ENCODE measurements around the gene GPR108. TPM values are rescaled to one million over a fixed set of nuclear protein-coding genes. Genes with fewer than 3 reads are reported as not detected.

The GPR108 gene
- total and polyA plus RNA-seq, 2 of the 13 experiments (the other 11 are each of a cell fraction or from before 2014, with no cell fraction given) = 36.4 to 63.0 TPM

DNA sequence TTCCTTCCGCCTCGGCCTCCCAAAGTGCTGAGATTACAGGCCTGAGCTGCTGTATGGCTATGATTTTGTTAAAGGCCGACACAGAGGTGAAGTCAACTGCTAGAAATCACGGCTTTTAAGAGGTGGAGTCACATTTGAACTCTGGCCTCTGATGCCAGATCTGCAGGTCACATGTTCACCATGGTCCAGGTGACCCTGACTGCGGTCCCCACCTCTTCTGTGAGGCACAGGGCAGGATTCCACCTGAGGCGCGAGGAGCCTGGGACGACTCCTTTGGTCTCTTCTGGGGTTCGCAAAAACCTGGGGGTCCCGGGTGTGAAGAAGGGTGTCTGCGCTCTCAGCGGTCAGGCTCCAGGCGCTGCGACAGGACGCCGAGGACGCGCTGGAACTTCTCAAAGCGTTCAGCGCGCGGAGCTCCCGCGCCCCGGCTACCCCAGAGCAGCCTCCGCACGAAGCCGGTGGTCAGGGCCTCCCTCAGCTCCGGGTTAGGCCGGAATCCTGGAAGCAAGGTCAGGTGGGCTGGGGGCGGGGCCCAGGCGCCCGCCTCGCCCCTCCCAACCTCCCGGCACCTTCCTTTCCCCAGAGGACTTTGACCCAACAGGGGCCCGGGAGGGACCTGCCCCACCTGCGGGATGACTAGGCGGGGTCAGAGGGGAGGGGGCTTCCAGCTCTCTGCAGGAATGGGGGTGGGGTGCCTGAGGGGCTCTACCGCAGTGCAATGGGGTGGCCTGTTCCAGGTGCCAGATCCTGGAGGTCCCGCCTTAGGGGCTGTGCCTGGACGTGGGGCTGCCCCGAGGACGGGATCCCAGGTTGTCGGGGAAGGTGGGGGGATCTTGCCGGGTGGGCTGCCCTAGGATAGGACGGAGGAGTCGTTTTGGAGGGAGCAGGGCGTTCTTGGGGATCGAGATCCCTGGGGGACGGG is 15.1 kb upstream of the GPR108 start (continued):
- TF ChIP-seq, protein P1, sequence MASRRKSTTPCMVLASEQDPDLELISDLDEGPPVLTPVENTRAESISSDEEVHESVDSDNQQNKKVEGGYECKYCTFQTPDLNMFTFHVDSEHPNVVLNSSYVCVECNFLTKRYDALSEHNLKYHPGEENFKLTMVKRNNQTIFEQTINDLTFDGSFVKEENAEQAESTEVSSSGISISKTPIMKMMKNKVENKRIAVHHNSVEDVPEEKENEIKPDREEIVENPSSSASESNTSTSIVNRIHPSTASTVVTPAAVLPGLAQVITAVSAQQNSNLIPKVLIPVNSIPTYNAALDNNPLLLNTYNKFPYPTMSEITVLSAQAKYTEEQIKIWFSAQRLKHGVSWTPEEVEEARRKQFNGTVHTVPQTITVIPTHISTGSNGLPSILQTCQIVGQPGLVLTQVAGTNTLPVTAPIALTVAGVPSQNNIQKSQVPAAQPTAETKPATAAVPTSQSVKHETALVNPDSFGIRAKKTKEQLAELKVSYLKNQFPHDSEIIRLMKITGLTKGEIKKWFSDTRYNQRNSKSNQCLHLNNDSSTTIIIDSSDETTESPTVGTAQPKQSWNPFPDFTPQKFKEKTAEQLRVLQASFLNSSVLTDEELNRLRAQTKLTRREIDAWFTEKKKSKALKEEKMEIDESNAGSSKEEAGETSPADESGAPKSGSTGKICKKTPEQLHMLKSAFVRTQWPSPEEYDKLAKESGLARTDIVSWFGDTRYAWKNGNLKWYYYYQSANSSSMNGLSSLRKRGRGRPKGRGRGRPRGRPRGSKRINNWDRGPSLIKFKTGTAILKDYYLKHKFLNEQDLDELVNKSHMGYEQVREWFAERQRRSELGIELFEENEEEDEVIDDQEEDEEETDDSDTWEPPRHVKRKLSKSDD (CRISPR knock-in tag; IDR thresholded peaks at IDR 0.05; ENCODE audit: low read depth) = peak; percentile 61; the same call in 1 of the 2 replicates
- TF ChIP-seq FOXC1 (CRISPR knock-in tag; IDR thresholded peaks at IDR 0.05; ENCODE audit: borderline replicate concordance) (peak; percentile 60; the same call in 1 of the 2 replicates), ARNT2 (CRISPR knock-in tag; IDR thresholded peaks at IDR 0.05; ENCODE audit: low read depth) (peak; percentile 25; the same call in 1 of the 2 replicates), ZFP37 (CRISPR knock-in tag; IDR thresholded peaks at IDR 0.05; ENCODE audit: borderline replicate concordance) (no peak), AGO2 (optimal IDR thresholded peaks at IDR 0.05; ENCODE audit: low read depth, low read length) (peak; percentile 88), ZNF672 (CRISPR knock-in tag; IDR thresholded peaks at IDR 0.05) (no peak), YY1 (IDR thresholded peaks at IDR 0.05; ENCODE audit: insufficient read depth, insufficient replicate concordance, low read depth, low read length) (peak; percentile 65), ZNF121 (CRISPR knock-in tag; IDR thresholded peaks at IDR 0.05) (peak; percentile 24; the same call in 1 of the 2 replicates), RAD21 (CRISPR knock-in tag; IDR thresholded peaks at IDR 0.05) (0 out of 2 replicates have a peak, but pooled peaks have one; percentile 20), ZNF879 (CRISPR knock-in tag; IDR thresholded peaks at IDR 0.05) (no peak), YEATS4 (CRISPR knock-in tag; IDR thresholded peaks at IDR 0.05; ENCODE audit: borderline replicate concordance) (peak; percentile 39), ZSCAN9 (CRISPR knock-in tag; IDR thresholded peaks at IDR 0.05; ENCODE audit: borderline replicate concordance) (0 out of 2 replicates have a peak, but pooled peaks have one; percentile 68), ZNF607 (CRISPR knock-in tag; IDR thresholded peaks at IDR 0.05; ENCODE audit: borderline replicate concordance) (peak; percentile 85), ZC3H4 (CRISPR knock-in tag; IDR thresholded peaks at IDR 0.05; ENCODE audit: borderline replicate concordance) (no peak; the same call in 1 of the 2 replicates), ZNF878 (CRISPR knock-in tag; IDR thresholded peaks at IDR 0.05) (peak; percentile 90), BORCS8-MEF2B (CRISPR knock-in tag; IDR thresholded peaks at IDR 0.05) (peak; percentile 69), NCOA2 (CRISPR knock-in tag; IDR thresholded peaks at IDR 0.05) (no peak), MED13 (CRISPR knock-in tag; IDR thresholded peaks at IDR 0.05) (peak; percentile 70; the same call in 1 of the 2 replicates)
- TF ChIP-seq, protein P2, sequence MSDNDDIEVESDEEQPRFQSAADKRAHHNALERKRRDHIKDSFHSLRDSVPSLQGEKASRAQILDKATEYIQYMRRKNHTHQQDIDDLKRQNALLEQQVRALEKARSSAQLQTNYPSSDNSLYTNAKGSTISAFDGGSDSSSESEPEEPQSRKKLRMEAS (IDR thresholded peaks at IDR 0.05) = peak; percentile 77
- TF ChIP-seq, protein P3, sequence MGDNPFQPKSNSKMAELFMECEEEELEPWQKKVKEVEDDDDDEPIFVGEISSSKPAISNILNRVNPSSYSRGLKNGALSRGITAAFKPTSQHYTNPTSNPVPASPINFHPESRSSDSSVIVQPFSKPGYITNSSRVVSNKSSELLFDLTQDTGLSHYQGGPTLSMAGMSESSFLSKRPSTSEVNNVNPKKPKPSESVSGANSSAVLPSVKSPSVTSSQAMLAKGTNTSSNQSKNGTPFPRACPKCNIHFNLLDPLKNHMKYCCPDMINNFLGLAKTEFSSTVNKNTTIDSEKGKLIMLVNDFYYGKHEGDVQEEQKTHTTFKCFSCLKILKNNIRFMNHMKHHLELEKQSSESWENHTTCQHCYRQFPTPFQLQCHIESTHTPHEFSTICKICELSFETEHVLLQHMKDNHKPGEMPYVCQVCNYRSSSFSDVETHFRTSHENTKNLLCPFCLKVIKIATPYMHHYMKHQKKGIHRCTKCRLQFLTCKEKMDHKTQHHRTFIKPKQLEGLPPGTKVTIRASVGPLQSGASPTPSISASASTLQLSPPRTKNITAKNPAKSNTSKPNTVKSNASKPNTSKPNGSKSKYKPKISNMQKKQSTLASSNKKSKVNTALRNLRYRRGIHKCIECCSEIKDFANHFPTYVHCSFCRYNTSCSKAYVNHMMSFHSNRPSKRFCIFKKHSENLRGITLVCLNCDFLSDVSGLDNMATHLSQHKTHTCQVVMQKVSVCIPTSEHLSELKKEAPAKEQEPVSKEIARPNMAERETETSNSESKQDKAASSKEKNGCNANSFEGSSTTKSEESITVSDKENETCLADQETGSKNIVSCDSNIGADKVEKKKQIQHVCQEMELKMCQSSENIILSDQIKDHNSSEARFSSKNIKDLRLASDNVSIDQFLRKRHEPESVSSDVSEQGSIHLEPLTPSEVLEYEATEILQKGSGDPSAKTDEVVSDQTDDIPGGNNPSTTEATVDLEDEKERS (CRISPR knock-in tag; IDR thresholded peaks at IDR 0.05) = 0 out of 2 replicates have a peak, but pooled peaks have one; percentile 22
- TF ChIP-seq, protein P4, sequence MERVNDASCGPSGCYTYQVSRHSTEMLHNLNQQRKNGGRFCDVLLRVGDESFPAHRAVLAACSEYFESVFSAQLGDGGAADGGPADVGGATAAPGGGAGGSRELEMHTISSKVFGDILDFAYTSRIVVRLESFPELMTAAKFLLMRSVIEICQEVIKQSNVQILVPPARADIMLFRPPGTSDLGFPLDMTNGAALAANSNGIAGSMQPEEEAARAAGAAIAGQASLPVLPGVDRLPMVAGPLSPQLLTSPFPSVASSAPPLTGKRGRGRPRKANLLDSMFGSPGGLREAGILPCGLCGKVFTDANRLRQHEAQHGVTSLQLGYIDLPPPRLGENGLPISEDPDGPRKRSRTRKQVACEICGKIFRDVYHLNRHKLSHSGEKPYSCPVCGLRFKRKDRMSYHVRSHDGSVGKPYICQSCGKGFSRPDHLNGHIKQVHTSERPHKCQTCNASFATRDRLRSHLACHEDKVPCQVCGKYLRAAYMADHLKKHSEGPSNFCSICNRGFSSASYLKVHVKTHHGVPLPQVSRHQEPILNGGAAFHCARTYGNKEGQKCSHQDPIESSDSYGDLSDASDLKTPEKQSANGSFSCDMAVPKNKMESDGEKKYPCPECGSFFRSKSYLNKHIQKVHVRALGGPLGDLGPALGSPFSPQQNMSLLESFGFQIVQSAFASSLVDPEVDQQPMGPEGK (CRISPR knock-in tag; IDR thresholded peaks at IDR 0.05) = peak; percentile 75; the same call in 1 of the 2 replicates
